Suppressor macrophage treated with lipopolysaccharide for 4 hours (primary cell): Measurements from ENCODE around the gene VSIG10.
"Not testable (repeated sequence)": the region's sequence is repeated elsewhere in the genome, so short reads cannot be mapped to it uniquely, and the experiment has no call there.

ENCODE experiments used
- DNase-seq: peaks from one replicate; pipeline ENCODE4 v3.0.0-alpha.2; 2020

Gene VSIG10

DNA sequence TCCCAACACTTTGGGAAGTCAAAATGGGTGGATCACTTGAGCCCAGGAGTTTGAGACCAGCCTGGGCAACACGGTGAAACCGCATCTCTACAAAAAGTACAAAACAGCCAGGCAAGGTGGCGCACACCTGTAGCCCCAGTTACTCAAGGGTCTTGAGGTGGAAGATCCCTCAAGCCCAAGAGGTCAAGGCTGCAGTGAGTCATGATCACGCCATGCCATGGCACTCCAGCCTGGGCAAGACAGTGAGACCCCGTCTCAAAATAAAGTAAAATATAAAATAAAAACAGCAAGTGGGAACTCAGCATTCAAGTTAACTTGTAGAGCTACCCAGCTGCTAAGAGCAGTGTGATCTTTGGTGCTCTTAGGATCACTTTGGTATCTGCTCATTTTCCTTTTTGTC lies 74.6 kb downstream of the VSIG10 start:
- DNase-seq = no peak

DNA sequence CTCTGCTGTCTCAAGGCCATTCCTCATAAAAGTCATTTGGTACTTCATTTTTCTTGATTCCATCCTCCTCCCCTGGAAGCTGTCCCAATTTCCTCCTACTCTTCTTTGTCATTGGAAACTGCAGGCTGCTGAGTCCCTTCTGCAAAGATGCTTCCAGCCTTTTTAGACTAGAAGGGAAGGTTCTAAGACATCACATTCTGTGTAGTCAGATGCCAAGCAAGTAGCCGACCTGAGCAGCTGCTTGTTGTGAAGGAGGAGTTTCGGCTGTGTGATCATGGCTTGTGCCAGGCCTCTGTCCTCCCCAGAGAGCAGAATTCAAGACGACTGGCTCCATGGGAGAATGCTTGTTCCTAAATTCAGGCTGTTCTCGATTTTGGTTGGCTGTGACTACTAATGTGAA lies 78.6 kb downstream of the VSIG10 start:
- DNase-seq = no peak

DNA sequence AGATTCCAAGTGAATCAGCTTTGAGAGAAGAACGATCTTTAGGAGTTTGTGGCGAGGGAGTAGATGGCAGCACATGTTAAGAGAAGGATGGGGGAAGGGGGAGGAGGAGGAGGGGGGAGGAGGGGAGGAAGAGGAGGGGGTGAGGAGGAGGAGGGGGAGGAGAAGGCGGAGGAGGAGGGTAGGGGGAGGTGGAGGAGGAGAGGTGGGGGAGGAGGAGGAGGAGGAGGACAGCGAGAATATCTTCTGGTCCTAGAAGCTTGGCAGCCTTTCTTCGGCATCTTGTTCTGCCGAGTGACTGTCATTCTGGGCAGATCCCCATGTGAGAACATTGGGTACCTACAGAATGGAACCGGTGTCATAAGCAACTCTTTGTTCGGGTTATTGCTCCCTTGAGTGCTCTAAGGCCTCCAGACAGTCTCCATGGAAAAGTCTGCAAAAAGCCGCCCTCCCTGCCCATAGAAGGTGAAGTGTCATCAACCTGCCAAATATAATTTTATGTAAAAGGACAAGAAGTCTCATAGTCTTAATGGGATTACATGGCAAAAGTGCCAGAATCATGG lies 80.4 kb downstream of the VSIG10 start:
- no peak for DNase-seq

DNA sequence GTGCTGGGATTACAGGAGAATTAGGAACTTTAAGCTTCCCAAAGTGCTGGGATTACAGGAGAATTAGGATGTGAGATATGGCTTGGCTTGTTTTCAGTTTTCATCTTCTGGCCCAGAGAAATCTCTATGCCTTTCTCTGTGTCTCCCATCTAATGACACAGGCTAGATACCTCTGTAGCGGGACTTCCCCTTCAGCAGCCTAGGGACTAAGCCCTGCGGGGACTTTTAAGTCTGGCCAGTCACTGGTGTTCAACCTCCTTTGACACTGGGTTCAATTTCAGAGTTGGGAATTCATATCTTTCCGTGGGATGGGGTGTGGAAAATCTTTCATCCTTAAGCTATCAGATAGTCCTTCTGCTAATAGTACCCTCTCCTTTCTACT lies 81.1 kb downstream of the VSIG10 start:
- DNase-seq = no peak

DNA sequence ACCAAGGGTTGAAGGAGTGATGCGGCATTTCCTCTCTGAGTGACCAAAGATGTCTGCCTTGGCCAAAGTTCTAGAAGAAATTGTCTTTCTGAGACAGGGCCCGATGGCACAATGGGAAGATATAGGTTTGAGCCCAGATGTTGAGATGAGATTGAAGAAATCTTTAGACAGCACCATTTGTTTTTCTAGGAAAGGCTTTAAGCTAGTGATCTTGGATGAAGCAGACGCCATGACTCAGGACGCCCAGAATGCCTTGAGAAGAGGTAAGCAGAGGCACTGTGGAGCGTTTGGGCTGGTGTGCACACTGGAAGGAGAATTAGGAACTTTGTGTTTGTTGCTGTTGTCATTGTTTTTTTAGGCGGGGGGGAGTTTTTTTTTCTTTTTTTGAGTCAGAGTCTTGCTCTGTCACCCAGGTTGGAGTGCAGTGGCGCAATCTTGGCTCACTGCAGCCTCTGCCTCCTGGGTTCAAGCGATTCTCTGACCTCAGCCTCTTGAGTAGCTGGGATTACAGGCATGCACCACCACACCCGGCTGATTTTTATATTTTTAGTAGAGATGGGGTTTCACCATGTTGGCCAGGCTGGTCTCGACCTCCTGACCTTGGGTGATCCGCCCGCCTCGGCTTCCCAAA lies 81.6 kb downstream of the VSIG10 start:
- DNase-seq = not testable (repeated sequence)

DNA sequence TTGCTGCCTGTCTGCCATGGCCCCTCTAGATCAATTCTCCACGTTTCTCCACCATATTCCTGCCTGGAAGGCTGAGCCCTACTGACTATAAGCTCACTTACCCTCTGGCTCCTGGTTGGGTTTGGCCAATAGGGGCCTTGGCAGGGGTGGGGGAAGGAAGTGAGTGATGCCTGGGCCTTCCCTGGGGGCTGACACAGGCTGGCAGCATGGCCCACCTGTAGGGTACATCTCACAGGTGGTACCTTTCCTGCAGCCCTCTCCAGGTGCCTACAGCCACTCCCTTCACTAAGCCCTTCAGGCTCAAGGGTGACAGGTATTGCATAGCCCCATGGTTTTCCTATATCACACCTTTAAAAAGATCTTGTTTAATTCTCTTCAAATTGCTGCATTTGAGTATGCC lies 83.8 kb downstream of the VSIG10 start:
- no peak for DNase-seq

DNA sequence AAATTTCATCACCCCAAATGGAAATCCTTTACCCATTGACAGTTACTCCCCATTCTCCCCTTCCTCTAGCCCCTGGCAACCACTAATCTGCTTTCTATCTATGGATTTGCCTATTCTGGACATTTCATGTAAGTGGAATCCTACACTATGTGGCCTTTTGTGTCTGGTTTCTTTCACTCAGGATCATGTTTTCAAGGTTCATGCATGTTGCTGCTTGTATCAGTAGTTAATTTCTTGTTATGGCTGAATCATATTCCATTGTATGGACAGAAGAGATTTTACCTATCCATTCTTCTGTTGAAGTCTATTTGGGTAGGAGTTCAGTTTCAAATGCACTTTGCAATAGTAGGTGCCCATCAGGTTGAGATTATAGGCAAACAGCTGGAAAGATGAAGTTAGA lies 85.9 kb downstream of the VSIG10 start:
- DNase-seq = no peak

DNA sequence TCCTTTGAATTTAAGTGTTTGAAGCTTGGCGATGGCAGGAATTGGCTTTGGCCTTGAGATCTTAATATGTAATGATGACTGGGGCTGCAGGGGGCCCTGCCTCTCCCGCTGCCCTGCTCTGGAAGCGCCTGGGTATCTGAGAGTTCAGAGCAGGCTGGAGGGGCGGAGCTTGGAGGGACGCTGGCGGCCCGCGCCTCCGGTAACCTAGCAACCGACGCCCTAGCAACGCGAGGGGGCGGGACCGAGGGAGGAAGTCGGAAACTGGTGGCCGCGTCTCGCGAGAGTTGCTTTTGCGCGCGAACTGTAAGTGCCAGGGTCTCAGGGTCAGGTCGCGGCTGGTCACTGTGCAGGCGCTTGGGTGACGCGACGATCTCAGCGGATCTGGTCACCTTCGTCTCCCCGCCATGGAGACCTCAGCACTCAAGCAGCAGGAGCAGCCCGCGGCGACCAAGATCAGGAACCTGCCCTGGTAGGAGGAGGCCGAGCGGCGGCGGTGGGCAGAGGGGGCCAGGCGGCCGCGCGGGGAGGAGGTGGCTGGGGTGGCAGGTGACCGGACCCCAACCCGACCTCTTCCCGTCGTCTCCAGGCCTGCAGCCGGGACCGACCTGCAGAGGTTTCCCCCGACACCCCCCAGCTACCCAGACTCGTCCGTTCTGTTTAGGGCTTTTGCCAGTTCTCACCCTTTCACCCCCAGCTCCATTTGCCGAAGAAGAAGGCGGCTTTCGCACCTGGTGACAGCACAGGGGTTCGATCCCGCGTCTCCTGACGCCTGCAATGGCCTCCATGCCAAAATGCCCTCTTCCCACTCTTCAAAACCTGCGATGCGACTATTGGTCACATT lies 87.2 kb downstream of the VSIG10 start, which contains the start of gene RFC5:
RFC5 (plus strand) TSS at position 280 of the 841 bp plus-strand sequence; CDS start at position 405, 125 bp downstream.
- DNase-seq = peak; percentile 99

DNA sequence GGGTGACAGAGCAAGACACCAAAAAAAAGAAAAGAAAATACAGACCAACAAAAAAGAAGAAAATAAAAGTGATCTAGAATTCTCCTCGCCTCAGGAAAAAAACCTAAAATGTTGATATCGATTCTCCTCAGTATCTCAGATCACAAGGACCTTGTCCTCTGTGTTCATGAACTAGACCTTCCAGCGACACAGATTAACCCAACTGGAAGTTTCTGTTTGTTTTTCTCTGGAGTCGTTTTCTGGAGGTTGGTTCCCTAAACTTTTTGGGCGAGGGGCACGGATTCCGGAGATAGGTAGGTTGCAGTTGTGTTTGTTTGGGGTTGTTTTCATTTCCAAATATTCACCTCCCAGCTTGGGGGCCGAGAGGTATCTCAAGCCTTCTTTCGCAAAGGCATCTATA lies 87.9 kb downstream of the VSIG10 start:
- DNase-seq = no peak

DNA sequence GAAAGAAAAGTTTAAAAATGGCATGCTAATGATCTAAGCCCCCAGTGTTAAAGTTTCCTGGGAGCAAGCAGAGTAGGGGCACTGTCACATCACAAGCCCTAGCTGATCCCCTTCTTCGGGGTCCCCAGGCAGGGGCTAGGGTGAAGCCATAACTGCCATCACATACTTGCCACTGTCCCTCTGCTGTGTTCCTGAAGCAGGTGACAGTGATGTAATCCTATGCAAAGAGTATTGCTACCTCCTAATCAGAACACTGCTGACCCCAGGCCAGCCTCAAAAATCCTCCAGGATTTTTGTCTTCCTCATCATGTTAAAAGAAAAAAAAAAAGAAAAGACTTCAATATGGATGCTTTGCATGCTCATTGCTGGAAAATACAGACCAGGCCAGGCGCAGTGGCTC lies 88.5 kb downstream of the VSIG10 start:
- DNase-seq = no peak
